Hematopoietic multipotent progenitor cell (in vitro differentiated cells): ENCODE measurements around the gene GPT2. TPM values are rescaled to one million over a fixed set of nuclear protein-coding genes. Genes with fewer than 3 reads are reported as not detected.
A peak's percentile ranks its signal among the peaks of the same experiment; 100 is the strongest.

Experiments used
- DNase-seq, 3 donors: peaks; one replicate each; pipeline ENCODE4 v3.0.0-alpha.2; 2011 to 2015; ENCODE audit warnings: low read depth in 2 of 3, low spot score in 2 of 3
- total RNA-seq: library from RNA; depleted of rRNA; stranded (reverse); fragments of >200 nt; gene quantifications from one replicate; pipeline ENCODE4 v1.2.3, GENCODE V29; 2012

GPT2 gene, protein sequence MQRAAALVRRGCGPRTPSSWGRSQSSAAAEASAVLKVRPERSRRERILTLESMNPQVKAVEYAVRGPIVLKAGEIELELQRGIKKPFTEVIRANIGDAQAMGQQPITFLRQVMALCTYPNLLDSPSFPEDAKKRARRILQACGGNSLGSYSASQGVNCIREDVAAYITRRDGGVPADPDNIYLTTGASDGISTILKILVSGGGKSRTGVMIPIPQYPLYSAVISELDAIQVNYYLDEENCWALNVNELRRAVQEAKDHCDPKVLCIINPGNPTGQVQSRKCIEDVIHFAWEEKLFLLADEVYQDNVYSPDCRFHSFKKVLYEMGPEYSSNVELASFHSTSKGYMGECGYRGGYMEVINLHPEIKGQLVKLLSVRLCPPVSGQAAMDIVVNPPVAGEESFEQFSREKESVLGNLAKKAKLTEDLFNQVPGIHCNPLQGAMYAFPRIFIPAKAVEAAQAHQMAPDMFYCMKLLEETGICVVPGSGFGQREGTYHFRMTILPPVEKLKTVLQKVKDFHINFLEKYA
- 8.3 TPM for total RNA-seq

DNA sequence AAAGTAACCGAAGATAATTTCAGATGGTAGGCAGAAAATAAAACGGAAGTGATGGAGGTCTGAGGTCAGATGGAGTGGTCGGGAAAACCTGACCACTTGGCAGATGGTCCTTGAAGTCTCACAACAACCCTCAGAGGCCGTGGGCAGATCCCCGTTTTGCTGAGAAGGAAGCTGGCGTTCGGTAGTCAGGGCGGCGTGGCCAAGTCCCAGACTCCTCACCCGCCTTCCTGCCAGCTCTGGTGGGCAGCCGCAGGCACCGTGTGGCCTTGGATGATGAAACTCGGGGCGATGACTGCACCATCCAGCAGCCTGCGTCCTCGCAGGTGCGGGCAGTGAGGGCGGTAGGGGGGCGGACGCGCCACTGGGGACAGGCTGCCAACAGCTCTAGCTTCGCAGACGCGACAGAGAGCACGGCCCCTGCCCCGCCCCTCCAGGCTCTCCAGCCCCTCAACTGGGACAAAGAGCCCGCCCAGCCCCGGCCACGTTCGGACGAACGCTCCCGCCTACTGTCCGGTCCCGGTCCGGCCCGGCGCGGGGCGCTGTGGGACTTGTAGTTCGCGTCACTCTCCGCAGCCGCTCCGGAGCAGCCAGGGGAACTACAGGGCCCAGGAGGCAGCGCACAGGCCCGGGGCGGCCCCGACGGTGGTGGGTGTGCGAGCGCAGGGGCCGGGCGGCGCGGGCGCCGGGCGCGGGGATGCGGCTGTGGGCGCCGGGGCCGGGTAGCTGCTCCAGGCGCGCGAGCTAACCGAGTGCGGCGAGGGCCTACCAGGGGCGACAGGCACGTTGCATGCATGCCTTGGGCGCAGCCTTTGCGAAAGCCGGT lies at the start of gene GPT2:
Gene GPT2 (plus strand): TSS at position 673 of the 823 bp plus-strand sequence. CDS start 354 bp downstream, outside the sequence.
- peak; percentile 7 to 90 (median 85) for DNase-seq

DNA sequence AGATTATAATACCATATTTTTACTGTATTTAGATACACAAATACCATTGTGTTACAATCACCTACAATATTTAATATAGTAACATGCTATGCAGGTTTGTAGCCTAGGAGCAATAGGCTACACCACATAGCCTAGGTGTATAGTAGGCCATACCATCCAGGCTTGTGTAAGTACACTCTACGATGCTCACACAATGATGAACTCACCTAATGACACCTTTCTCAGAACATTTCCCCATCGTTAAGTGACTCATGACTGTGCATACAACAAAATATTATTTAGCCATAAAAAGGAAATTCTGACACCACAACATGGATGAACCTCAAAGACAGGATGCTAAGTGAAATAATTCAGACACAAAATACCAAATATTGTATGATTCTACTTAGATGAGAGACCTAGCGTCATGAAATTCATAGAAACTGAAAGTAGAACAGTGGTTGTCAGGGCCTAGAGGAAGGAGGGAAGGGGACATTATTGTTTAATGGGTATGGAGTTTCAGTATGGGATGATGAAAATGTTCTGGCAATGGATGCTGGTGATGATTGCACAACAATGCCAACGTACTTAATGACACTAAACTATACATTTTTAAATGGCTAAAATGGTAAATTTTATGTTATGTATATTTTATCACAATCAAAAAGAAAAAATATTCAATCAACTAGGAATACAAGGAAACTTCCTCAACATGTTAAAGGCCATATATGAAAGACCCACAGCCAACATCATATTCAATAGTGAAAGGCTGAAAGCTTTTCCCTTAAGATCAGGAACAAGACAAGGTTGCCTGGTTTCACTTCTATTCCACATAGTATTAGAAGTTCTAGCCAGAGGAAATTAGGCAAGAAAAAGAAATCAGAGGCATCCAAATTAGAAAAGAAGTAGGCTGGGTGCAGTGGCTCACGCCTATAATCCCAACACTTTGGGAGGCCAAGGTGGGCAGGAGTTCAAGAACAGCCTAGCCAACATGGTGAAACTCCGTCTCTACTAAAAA lies 47.3 kb upstream of the GPT2 start:
- DNase-seq = no peak

GRCh38 chr16:46839986-46840443 lies 44.1 kb upstream of the GPT2 start:
- DNase-seq = no peak

GRCh38 chr16:46842192-46842895 lies 41.8 kb upstream of the GPT2 start:
- DNase-seq = no peak

DNA sequence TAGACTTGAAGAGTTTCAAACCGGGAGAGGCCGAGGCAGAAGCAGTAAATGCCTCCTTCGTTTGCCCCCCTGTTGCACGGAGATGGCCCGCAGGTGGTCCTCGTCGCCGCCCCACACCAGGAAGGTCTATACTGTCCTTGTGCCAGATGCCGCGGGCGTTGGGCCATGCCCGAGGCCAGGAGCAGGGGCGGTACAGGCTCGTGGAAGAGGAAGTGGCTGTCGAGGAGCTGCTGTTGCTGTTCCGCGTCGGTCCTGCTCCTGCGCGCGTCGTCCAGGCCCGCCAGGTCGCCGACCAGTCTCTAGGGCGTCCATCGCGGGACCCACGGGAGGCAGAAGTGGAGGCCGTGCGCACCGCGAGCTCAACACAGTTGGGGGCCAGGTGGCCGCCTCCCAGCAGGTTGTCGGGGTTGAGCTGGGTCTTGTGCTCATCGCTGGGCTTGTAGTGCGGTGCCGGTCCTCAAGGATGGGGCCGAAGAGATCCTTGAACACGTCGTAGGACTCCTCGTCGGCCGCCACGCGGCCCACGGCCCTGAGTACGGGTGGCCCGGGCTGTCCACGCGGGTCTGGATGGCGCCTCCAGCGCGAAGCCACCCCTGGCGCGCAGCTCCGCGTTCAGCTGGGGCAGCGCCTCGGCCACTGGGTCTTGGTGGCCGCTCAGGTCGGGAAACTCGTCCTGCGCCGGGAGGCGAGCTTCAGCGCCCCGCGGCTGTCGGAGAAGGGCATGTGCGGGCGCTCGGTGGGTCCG lies 40.1 kb upstream of the GPT2 start:
- peak in 1 of 3 donors; percentile 15 for DNase-seq

GRCh38 chr16:46844771-46845170 lies 39.4 kb upstream of the GPT2 start:
- no peak for DNase-seq

- no peak for DNase-seq
These were observed 38.2 kb upstream of the GPT2 start for GRCh38 chr16:46845952-46846351.

- no peak for DNase-seq
These were observed 35.1 kb upstream of the GPT2 start for GRCh38 chr16:46848768-46849764.

GRCh38 chr16:46850619-46851555 lies 33.3 kb upstream of the GPT2 start:
- DNase-seq = no peak

- DNase-seq = no peak
These were observed 32.0 kb upstream of the GPT2 start for GRCh38 chr16:46852130-46852529.

DNA sequence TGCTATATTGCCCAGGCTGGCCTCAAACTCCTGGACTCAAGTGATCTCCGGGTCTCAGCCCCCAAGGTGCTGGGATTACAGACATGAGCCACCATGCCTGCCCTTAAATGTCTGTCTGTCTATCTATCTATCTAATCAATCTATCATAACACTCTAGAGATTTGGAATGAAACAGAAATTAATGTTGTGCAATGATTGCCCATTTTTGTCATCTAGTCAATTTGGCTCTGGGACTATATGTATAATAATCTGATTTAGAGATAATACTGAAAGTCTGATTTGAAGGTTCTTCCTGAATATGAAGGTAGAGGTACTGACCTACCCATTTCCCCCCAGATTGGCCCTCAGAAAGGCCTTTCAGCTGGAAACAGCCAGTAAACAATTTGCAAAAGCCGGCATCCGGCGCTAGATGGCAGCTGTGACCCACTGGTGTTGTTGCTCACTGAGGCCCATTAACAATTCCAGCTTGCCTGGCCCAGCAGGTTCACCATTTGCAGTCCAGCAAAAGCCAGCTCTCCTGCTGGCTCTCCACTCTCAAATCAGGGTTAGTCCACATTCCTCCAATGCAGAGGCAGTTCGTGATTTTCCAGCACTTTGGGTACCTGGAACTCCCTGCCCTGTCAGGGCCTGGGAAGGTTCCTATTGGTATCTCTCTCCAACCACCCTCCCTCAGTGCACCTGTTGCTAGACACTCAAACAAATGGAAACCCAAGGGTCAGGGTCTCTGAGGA lies 30.3 kb upstream of the GPT2 start:
- peak; percentile 17 to 80 (median 61) for DNase-seq

DNA sequence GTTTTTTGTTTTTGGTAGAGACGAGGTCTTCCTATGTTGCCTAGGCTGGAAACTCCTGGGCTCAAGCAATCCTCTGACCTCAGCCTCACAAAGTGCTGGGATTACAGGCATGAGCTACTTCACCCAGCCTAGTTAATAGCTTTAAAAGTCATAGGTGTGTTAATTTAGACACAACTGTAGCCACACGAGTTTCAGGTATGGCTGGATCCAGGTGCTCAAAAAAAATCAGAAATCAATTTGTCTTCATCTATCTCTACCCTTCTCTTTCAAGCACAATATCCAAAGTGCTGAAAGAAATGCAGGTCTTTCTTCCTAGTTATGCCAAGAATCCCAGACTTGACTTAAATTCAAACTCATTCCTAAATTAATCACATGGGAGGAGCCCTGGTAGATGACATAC lies 29.3 kb upstream of the GPT2 start:
- no peak for DNase-seq

- no peak for DNase-seq
These were observed 28.8 kb upstream of the GPT2 start for GRCh38 chr16:46855389-46855788.

GRCh38 chr16:46857368-46857945 lies 26.7 kb upstream of the GPT2 start:
- DNase-seq = peak in 2 of 3 donors; percentile 6 to 37

GRCh38 chr16:46858151-46858550 lies 26.0 kb upstream of the GPT2 start:
- no peak for DNase-seq
